Measurements from ENCODE around the gene PIGK. TPM values are rescaled to one million over a fixed set of nuclear protein-coding genes. Genes with fewer than 3 reads are reported as not detected.

The PIGK gene
- total RNA-seq, 4 donors from 2014 or later = 7.8 to 15.9 (median 12.8) TPM

DNA sequence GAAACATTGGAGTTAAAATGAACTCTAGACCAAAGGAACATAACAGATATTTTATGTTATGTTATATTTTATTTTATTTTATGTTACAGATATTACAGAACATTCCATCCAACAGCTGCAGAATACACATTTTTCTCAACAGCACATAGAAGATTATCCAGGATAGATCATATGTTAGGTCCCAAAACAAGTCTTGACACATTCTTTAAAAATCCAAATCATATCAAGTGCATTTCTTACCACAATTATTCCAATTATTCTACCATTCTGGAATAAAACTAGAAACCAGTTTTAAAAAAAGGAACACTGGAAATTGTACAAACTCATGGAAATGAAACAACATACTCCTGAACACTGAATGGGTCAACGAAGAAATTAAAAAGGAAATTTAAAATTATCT is 30.9 kb upstream of the PIGK start:
- H3K4me3 ChIP-seq = no peak overlapping the region
- H3K9me3 ChIP-seq = peaks cover 0 to 17% (median 0%) of the 10 kb centered on the region in 3 donors
- H3K27me3 ChIP-seq = no peaks in the 10 kb centered on the region
- H3K27ac ChIP-seq = no peak overlapping the region
- intact Hi-C loops (cut with DNase I) = no loop called here
- no peak for TF ChIP-seq POLR2A (IDR thresholded peaks at IDR 0.05)
- TF ChIP-seq, protein P1, sequence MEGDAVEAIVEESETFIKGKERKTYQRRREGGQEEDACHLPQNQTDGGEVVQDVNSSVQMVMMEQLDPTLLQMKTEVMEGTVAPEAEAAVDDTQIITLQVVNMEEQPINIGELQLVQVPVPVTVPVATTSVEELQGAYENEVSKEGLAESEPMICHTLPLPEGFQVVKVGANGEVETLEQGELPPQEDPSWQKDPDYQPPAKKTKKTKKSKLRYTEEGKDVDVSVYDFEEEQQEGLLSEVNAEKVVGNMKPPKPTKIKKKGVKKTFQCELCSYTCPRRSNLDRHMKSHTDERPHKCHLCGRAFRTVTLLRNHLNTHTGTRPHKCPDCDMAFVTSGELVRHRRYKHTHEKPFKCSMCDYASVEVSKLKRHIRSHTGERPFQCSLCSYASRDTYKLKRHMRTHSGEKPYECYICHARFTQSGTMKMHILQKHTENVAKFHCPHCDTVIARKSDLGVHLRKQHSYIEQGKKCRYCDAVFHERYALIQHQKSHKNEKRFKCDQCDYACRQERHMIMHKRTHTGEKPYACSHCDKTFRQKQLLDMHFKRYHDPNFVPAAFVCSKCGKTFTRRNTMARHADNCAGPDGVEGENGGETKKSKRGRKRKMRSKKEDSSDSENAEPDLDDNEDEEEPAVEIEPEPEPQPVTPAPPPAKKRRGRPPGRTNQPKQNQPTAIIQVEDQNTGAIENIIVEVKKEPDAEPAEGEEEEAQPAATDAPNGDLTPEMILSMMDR (IDR thresholded peaks at IDR 0.05) = no peak
- WGBS, 2 donors = 87% methylated on average over 1 of the region's 1 CpG
- no peaks in the 10 kb centered on the region for H3K36me3 ChIP-seq
- no peaks in the 10 kb centered on the region for H3K4me1 ChIP-seq
- DNase-seq = no peak

DNA sequence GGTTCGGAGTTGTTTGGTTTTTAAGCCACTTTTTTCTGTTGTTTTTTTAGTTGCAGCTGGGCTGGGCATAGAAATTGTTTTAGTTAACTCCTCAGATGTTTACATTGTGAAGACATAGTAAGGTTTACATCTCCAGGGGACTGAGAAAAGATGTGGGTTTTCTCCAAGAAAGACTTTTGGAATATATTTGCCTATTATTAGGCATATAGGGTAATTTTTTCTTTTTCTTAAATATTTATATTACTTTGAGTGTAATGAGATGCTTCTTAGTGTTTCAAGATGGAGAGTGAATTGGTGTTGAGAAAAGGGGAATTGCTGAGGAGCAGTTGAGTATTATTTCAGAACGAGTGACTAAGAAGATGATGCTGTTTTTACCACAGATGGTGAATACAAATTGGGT is 26.6 kb upstream of the PIGK start:
- intact Hi-C loops (cut with DNase I) = no loop called here
- 46 to 57% methylated on average over 2 of the region's 2 CpGs for WGBS, 2 donors

DNA sequence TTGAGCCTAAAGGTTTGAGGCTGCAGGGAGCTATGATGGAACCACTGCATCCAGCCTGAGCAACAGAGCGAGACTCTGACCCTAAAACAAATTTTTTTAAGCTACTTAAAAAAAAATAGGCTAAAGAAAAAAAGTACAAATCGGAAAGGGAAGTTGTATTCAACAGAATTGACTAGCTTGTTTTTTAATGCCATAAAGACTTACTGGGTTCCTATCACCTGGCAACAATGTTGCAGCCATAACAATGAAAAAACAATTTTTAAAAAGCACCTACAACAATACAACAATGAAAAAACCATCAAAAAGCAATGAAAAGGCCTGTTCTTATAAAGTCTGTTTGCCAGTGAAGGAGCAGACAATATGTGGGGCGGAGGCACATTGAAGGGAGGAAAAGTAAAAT is 20.1 kb upstream of the PIGK start:
- H3K4me1 ChIP-seq = no peaks in the 10 kb centered on the region
- H3K27ac ChIP-seq = no peak overlapping the region
- DNase-seq = no peak
- no peaks in the 10 kb centered on the region for H3K27me3 ChIP-seq
- WGBS, 2 donors = 54 to 65% methylated on average over 3 of the region's 3 CpGs
- intact Hi-C loops (cut with DNase I) = no loop called here
- H3K9me3 ChIP-seq = no peaks in the 10 kb centered on the region
- no peaks in the 10 kb centered on the region for H3K36me3 ChIP-seq
- no peak overlapping the region for H3K4me3 ChIP-seq
- no peak for TF ChIP-seq POLR2A (IDR thresholded peaks at IDR 0.05)
- TF ChIP-seq, protein P1 (IDR thresholded peaks at IDR 0.05) = no peak

More for the DNA sequence above, 26.6 kb upstream of the PIGK start:
- no peak for TF ChIP-seq POLR2A (IDR thresholded peaks at IDR 0.05)
- TF ChIP-seq, protein P1 (IDR thresholded peaks at IDR 0.05) = no peak
- H3K27ac ChIP-seq = no peak overlapping the region
- H3K27me3 ChIP-seq = no peaks in the 10 kb centered on the region
- H3K4me1 ChIP-seq = no peaks in the 10 kb centered on the region
- no peaks in the 10 kb centered on the region for H3K36me3 ChIP-seq
- H3K4me3 ChIP-seq = no peak overlapping the region
- H3K9me3 ChIP-seq = peaks cover 0 to 13% (median 0%) of the 10 kb centered on the region in 3 donors
- DNase-seq = no peak

DNA sequence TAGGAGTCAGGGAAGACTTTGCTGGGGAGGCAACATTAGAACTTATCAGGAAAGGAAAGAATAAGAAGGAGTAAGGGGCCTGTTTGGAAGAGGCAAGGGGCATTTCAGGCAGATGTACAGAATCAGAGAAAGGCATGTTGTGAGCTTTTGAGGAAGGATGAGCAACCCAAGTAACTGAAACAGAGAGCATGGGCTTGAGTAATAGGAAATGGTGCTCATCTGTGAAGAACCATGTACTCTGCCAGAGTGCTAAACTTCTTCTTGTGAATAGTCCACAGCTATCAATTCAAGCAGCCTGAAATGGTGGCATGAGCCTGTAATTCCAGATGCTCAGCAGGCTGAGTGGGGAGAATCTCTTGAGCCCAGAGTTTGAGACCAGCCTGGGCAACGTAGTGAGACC is 19.2 kb upstream of the PIGK start:
- no peak for TF ChIP-seq POLR2A (IDR thresholded peaks at IDR 0.05)
- TF ChIP-seq, protein P1 (IDR thresholded peaks at IDR 0.05) = no peak
- Histone ChIP-seq H3K36me3 (no peaks in the 10 kb centered on the region), H3K27me3 (no peaks in the 10 kb centered on the region), H3K9me3 (no peaks in the 10 kb centered on the region), H3K4me3 (no peak overlapping the region), H3K27ac (no peak overlapping the region), H3K4me1 (no peaks in the 10 kb centered on the region)
- intact Hi-C loops (cut with DNase I) = no loop called here
- WGBS, 2 donors = 50 to 67% methylated on average over 1 of the region's 1 CpG
- DNase-seq = no peak

DNA sequence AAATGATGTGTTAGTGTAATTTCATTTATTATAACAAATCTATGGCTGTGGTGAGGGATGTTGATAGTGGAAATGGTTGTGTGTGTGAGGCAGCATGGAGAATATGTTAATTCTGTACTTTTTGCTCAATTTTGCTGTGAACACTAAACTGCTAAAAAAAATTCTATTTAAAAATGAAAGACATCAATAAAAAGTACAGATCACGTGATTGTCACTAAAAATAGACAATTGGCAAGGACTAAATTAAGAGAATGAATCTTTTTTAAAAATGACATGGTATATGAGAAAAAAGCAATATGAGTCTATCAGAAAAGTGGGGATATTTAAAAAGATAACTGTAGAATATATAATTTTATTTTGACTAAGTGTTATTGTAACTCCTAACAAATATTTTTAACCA is 15.7 kb upstream of the PIGK start:
- Histone ChIP-seq H3K36me3 (no peaks in the 10 kb centered on the region), H3K9me3 (no peaks in the 10 kb centered on the region), H3K27ac (no peak overlapping the region), H3K27me3 (no peaks in the 10 kb centered on the region), H3K4me3 (no peak overlapping the region), H3K4me1 (no peaks in the 10 kb centered on the region)
- 45 to 66% methylated on average over 1 of the region's 1 CpG for WGBS, 2 donors
- intact Hi-C loops (cut with DNase I) = no loop called here
- DNase-seq = no peak
- TF ChIP-seq, protein P1 (IDR thresholded peaks at IDR 0.05) = no peak
- no peak for TF ChIP-seq POLR2A (IDR thresholded peaks at IDR 0.05)
